SW 1271 (cell line): ENCODE results near the gene COX15.
"Not testable (repeated sequence)": the region's sequence is repeated elsewhere in the genome, so short reads cannot be mapped to it uniquely, and the experiment has no call there.

Experiments used
- DNase-seq, 2 experiments: peaks; one replicate each; lab custom pipeline; 2025; lab: John Stamatoyannopoulos, UW

COX15 gene

DNA sequence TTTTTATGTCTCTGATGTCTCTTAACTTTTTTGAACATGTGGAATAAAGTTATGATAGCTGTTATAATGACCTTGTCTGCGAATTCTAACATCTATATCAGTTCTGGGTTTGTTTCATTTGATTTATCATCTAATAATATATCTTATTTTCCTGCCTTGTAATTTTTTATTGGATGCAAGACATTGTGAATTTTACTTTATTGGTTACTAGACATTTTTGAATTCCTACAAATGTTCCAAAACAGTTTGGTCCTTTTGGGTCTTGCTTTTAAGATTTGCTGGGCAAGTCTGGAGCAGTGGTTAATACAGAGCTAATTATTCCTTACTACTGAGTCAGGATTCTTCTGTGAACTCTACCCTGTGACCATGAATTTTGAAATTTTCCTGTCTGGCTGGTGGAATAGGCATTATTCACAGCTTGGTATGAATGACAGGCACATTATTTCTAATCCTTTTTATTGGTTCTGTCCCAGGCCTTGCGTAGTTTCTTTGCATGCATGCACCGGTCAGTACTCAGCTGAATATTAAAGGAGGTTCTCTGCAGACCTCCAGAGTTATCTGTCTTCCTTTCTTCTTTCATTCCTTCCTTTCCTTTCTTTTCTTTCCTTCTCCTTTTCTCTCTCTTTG is 9.1 kb upstream of the COX15 start:
- no peak for DNase-seq

- no peak for DNase-seq
Measured at GRCh38 chr10:99740260-99740659, 8.3 kb upstream of the COX15 start.

DNA sequence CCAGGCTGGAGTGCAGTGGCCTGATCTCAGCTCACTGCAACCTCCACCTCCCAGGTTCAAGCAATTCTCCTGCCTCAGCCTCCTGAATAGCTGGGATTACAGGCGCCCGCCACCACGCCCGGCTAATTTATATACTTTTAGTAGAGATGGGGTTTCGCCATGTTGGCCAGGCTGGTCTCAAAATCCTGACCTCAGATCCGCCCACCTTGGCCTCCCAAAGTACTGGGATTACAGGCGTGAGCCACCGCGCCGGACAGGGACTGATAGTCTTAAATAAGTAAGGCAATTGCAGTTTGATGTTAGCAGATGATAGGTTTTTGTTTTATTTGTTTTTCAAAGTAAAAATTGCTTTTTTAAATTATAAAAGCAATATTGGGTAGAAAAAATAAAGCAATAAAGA is 2.2 kb upstream of the COX15 start:
- not testable (repeated sequence) for DNase-seq

DNA sequence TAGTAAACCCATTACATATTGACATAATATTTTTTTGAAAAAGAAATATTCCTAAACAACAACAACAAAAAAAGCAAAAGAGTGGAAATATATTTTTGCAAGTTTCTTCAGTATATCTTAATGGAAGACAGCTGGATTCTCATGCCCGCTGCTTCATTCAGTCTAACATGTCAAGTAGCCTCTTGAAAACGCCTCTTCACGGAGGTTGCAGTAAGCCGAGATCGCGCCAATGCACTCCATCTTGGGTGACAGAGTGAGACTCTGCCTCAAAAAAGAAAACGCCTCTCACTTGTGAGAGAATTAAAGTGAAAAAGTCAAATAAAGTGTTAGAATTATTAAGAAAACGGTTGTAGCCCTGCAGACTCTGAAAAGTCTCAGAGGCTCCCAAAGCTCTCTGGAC is 1.4 kb upstream of the COX15 start:
- DNase-seq, result no peak

DNA sequence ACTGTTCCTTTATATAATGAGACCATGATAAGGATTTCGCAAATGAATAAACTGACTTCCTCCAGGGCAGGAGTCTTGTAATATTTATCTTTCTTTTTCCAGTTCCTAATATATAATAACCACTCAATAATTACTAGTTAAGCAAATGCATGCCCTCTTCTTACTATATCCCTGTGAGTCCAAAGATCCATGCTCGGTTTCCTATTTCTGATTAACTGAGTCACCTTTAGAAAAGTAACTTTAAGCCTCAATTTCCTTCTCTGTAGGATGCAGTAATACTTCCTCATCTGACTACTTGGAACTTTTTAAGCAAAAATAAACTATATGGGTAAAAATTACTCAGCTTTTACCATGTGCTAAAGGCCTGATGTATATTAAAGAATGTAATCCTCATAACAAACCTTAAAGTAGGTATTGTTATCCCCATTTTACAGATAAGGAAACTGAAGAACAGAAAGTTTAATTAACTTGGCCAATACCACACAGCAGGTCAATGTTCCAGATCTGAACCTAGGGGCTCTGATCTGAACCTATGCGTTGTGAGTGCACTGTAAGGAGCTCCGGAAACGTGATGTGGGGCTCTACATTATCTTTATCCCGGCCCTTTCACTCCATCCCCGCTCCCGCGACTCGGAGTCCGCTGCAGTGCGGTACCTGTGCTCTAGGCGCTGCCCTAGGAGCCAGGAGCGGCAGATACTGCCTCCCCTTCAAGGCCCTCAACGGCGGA is 458 bp downstream of the COX15 start:
- no peak for DNase-seq

DNA sequence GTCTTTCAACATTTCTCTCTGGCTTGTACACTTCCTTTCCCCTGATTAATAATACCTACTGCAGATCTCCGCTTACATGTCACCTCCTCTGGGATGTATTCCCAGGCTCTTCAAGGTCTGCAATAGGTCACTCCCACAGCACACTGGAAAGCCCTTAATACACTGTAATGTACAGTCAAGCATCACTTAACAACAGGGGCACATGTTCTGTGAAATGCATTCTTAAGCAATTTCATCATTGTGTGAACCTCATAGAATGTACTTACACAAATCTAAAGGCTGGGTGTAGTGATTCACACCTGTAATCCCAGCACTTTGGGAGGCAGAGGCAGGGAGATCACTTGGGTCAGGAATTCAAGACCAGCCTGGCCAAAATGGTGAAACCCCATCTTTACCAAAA is 1.9 kb downstream of the COX15 start:
- no peak for DNase-seq

GRCh38 chr10:99720387-99720786 is 11.5 kb downstream of the COX15 start:
- no peak for DNase-seq

DNA sequence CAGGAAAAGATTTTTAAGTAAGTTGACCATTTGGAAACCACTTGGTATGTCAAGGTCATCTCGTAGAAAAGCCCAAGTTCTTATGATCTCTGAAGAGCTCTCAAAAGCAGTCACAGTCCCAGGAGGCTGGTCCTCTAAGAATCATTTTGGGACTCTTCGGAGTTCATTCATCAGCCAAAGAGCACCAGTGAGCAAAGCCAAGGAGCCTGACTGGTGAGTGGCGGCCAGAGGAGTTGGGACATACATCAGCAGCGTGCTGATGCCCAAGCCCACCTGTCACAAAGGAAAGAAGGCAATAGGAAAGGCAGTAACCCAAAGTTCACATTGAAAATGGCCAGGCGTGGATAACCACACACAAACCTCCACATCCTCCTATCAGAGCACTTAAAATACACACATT is 17.5 kb downstream of the COX15 start:
- DNase-seq, result no peak

DNA sequence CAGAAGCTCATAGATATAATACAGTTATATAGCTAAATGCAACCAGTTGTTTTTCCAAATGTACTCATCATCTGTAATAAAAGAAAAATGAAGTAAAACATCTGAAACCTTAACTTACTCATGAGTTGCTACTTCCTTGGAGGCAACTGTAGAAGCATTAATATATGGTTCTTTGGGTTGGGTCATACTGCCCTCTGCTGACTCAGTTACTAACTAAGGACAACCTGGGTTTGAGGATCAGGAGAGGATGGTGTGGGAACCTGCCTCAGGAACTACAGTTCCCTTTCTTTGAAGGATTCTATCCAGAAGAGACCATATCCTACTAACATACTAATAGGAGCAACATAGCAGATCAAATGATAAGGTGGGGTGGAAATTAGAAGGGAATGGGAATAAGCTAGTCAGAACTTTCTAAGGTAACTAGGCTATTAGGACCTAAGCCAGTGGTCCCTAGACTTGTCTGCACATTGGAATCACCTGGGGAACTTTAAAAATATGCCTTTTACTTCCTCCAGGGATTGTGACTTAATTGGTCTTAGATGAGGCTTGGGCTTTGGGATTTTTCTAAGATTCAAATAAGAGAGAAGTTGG is 20.7 kb downstream of the COX15 start:
- DNase-seq, result peak in 1 of 2 experiments; percentile 18

- DNase-seq, result no peak
Measured at GRCh38 chr10:99709480-99710229, 22.3 kb downstream of the COX15 start.

DNA sequence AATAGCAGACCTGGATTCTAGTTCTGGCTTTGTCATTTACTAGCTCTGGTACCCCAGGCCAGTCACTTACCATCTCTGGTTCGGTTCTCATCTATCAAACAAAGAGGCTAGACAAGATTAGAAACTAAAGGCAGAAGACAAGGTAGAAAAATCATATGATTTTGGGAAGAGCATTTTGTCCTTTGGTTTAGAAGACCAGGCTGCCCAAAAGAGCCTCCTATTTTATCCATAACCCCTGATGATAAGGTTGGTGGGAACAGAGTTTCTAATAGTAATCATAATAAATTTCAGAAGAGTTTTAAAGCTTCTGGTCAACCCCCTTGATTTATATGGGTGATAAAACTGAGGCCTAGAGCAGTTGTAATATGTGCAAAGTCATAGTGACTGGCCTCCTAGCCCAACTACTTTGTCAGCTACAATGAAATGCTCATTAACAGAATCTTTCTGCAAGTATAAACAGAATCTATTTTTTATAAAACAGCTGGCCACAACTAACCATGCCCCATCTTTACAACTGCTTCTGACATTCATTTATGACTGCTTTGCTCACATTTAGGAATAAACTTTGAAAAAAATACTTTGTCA is 23.4 kb downstream of the COX15 start:
- DNase-seq, result no peak

DNA sequence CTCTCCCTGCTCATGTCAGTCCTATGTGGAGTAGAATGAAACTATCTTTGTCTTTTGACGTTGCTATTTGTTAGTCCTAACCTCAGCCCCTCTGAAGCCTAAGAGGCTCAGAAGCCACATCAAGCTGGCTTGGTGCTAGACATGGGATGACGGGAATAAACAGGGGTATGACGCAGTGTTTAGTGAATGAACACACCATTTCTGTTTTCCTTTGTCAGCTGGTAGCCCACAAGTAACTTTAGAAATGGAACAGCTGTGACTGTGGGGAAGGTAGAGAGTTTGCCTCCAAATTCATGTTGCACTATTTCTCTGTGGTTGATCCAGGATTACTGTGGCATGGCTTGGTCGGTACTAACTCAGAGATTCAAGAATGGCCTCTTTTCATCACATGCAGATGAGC is 31.3 kb downstream of the COX15 start:
- DNase-seq, result no peak

- no peak for DNase-seq
Measured at GRCh38 chr10:99698504-99699080, 33.3 kb downstream of the COX15 start.

DNA sequence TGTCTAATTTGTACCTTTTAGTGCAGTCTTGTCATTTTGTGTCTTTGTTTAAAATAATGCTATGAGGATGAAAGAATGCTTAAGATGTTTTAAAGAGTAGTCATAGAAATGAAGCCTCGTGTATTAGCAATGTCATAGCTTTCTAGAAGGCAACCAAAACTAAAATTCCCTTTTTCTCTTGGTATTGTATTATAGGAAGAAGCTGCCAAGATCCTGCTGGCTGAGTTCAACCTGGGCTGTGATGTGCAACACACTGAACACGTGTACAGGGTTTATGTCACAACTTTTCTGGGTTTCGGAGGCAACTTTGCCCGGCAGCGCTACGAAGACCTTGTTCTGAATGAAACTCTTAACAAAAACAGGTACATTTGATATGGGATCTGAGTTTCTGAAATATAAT is 36.2 kb downstream of the COX15 start:
- DNase-seq, result no peak

DNA sequence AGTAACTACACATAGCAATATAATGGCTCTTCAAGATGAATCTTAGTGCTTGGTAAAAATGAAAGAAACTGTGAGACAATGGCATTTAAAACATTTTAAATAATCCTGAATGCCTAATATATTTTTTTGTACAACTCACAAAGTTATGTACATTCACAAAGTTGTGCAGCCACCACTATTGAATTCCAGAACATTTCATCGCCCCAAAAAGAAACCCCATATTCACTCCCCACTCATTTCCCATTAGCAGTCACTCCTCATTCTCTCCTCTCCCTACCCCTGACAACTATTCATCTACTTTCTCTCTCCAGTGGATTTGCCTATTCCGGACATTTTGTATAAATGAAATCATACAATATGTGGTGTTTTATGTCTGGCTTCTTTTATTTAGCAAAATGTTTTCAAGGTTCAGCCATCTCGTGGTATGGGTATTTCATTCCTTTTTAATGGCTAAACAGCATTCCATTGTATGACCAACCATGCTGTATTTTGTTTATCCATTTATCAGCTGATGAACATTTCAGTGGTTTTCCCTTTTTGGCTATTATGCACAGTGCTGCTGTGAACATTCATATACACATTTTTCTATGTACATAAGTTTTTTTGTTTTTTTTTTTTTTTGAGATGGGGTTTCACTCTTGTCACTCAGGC is 37.9 kb downstream of the COX15 start:
- no peak for DNase-seq

DNA sequence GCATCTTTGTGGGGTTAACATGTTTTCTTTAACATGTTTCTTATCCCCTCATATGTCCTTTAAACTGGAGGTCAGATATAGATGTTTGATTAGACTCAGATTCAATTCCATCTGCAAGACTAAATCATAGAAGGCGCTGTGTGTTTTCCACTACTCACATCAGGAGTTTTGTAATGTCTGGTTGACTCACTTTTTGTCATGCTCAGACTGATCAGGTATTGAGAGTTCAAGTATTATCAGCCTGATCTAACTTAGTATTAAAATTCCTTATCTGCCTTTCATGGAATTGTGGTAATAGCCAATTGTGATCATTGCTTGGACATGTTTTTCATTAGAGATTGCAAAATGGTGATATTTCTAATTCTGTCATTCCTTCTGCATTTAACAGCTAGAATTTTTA is 42.5 kb downstream of the COX15 start:
- DNase-seq, result no peak

GRCh38 chr10:99685597-99685967 is 46.3 kb downstream of the COX15 start:
- DNase-seq, result no peak

GRCh38 chr10:99682752-99683151 is 49.2 kb downstream of the COX15 start:
- no peak for DNase-seq
